H1 (cell line): Measurements from ENCODE around the gene FBXL16. TPM values are rescaled to one million over a fixed set of nuclear protein-coding genes. Genes with fewer than 3 reads are reported as not detected.

Experiments
- CBX5 ChIP-seq: fragments of 300-800, 300-1000 bp; sonication (generic); IDR thresholded peaks from 2 replicates; pipeline ENCODE4 v1.7.1; 2016; ENCODE audit warnings: antibody characterized with exemption, low read length, low read depth
- CTBP2 ChIP-seq: IDR thresholded peaks from 2 replicates; pipeline ENCODE4 v1.7.0; 2011; ENCODE audit warnings: borderline replicate concordance, mild to moderate bottlenecking, moderate library complexity, mixed read lengths, low read length; ENCODE audit not compliant: insufficient read depth, insufficient read length
- polyA plus RNA-seq, 7 experiments: library from polyadenylated mRNA; depleted of rRNA in 3 of 7; stranded (reverse) in 5 of 7; unstranded in 2 of 7; fragments of >200 nt in 5 of 7; fragments of 200-250 nt in 2 of 7; gene quantifications; 1 replicate in 5 of 7; 2 replicates in 1 of 7; 4 replicates in 1 of 7; pipeline versions ENCODE4 v1.2.1 to v1.2.3, GENCODE V29; 2011 to 2013; ENCODE audit warnings: missing spikeins in 2 of 7, mixed read lengths in 2 of 7
- total RNA-seq: library from RNA; stranded (reverse); fragmentation: NEBNext Ultra II Directional; extraction: Animal tissue kit (Norgen Biotek cat#: 25700); gene quantifications from 2 replicates; pipeline ENCODE4 v1.2.1, GENCODE V29; 2021
- TF ChIP-seq, protein P1 (sequence below): fragments of 300-600 bp; sonication (generic); IDR thresholded peaks from 2 replicates; pipeline ENCODE4 v1.7.1; 2012; ENCODE audit warnings: low read length, moderate library complexity, mild to moderate bottlenecking, inconsistent platforms; ENCODE audit not compliant: insufficient replicate concordance
- TF ChIP-seq, protein P2 (sequence below): IDR thresholded peaks from 2 replicates; pipeline ENCODE4 v1.6.1; 2012; ENCODE audit warnings: inconsistent platforms

The FBXL16 gene
- total and polyA plus RNA-seq, 2 of the 8 experiments (the other 6 are each of a cell fraction or from before 2014, with no cell fraction given): 12.5 to 12.8 TPM

DNA sequence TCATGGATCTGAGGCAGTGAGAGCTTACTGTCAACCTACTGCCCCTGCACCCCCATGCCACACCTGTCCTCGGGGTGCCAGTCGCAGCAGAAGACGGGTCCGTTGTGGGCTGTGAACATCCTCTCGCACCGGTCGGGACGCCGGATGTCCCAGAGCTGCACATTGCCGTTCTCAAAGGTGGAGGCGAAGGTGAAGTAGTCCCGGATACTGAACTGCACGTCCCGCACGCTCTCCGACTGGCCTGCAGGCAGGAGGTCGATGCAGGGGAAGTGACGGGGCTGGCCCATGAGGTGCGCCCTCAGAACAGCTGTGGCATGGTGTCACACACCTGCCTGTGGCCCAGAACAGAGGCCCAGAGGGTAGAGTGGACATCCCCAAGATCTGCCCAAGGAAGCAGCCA lies 18.1 kb downstream of the FBXL16 start (continued):
- TF ChIP-seq, protein P1, sequence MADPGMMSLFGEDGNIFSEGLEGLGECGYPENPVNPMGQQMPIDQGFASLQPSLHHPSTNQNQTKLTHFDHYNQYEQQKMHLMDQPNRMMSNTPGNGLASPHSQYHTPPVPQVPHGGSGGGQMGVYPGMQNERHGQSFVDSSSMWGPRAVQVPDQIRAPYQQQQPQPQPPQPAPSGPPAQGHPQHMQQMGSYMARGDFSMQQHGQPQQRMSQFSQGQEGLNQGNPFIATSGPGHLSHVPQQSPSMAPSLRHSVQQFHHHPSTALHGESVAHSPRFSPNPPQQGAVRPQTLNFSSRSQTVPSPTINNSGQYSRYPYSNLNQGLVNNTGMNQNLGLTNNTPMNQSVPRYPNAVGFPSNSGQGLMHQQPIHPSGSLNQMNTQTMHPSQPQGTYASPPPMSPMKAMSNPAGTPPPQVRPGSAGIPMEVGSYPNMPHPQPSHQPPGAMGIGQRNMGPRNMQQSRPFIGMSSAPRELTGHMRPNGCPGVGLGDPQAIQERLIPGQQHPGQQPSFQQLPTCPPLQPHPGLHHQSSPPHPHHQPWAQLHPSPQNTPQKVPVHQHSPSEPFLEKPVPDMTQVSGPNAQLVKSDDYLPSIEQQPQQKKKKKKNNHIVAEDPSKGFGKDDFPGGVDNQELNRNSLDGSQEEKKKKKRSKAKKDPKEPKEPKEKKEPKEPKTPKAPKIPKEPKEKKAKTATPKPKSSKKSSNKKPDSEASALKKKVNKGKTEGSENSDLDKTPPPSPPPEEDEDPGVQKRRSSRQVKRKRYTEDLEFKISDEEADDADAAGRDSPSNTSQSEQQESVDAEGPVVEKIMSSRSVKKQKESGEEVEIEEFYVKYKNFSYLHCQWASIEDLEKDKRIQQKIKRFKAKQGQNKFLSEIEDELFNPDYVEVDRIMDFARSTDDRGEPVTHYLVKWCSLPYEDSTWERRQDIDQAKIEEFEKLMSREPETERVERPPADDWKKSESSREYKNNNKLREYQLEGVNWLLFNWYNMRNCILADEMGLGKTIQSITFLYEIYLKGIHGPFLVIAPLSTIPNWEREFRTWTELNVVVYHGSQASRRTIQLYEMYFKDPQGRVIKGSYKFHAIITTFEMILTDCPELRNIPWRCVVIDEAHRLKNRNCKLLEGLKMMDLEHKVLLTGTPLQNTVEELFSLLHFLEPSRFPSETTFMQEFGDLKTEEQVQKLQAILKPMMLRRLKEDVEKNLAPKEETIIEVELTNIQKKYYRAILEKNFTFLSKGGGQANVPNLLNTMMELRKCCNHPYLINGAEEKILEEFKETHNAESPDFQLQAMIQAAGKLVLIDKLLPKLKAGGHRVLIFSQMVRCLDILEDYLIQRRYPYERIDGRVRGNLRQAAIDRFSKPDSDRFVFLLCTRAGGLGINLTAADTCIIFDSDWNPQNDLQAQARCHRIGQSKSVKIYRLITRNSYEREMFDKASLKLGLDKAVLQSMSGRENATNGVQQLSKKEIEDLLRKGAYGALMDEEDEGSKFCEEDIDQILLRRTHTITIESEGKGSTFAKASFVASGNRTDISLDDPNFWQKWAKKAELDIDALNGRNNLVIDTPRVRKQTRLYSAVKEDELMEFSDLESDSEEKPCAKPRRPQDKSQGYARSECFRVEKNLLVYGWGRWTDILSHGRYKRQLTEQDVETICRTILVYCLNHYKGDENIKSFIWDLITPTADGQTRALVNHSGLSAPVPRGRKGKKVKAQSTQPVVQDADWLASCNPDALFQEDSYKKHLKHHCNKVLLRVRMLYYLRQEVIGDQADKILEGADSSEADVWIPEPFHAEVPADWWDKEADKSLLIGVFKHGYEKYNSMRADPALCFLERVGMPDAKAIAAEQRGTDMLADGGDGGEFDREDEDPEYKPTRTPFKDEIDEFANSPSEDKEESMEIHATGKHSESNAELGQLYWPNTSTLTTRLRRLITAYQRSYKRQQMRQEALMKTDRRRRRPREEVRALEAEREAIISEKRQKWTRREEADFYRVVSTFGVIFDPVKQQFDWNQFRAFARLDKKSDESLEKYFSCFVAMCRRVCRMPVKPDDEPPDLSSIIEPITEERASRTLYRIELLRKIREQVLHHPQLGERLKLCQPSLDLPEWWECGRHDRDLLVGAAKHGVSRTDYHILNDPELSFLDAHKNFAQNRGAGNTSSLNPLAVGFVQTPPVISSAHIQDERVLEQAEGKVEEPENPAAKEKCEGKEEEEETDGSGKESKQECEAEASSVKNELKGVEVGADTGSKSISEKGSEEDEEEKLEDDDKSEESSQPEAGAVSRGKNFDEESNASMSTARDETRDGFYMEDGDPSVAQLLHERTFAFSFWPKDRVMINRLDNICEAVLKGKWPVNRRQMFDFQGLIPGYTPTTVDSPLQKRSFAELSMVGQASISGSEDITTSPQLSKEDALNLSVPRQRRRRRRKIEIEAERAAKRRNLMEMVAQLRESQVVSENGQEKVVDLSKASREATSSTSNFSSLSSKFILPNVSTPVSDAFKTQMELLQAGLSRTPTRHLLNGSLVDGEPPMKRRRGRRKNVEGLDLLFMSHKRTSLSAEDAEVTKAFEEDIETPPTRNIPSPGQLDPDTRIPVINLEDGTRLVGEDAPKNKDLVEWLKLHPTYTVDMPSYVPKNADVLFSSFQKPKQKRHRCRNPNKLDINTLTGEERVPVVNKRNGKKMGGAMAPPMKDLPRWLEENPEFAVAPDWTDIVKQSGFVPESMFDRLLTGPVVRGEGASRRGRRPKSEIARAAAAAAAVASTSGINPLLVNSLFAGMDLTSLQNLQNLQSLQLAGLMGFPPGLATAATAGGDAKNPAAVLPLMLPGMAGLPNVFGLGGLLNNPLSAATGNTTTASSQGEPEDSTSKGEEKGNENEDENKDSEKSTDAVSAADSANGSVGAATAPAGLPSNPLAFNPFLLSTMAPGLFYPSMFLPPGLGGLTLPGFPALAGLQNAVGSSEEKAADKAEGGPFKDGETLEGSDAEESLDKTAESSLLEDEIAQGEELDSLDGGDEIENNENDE: no peak
- TF ChIP-seq, protein P2, sequence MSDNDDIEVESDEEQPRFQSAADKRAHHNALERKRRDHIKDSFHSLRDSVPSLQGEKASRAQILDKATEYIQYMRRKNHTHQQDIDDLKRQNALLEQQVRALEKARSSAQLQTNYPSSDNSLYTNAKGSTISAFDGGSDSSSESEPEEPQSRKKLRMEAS: no peak
- TF ChIP-seq CTBP2 (no peak), CBX5 (no peak)
- TF ChIP-seq, all 59 proteins: peak for 0
